Spleen (tissue), 11 donors: ENCODE results near the gene ETV6. TPM values are rescaled to one million over a fixed set of nuclear protein-coding genes. Genes with fewer than 3 reads are reported as not detected.

ENCODE experiments used
- DNase-seq: peaks from one replicate; pipeline ENCODE4 v3.0.0-alpha.2; 2020
- H3K27ac ChIP-seq, 8 donors: fragments of 200-600 bp; sonication (generic) in 7 of 8; 1 replicate in 4 of 8; 2 replicates in 4 of 8; pipeline versions ENCODE4 v1.5.0 to v1.8.0; 2016 to 2021; ENCODE audit warnings: inconsistent platforms in 4 of 8, mild to moderate bottlenecking in 4 of 8, moderate library complexity in 1 of 8
- H3K27me3 ChIP-seq, 7 donors: fragments of 200-600 bp; sonication (generic) in 6 of 7; replicated peaks in 1 of 7; 1 replicate in 4 of 7; 2 replicates in 3 of 7; pipeline versions ENCODE4 v1.5.0 to v1.8.0; 2016 to 2021; ENCODE audit warnings: inconsistent platforms in 3 of 7, mild to moderate bottlenecking in 1 of 7
- H3K36me3 ChIP-seq, 6 donors: fragments of 200-600 bp; sonication (generic) in 5 of 6; 1 replicate in 4 of 6; 2 replicates in 2 of 6; pipeline versions ENCODE4 v1.5.0 to v1.8.0; 2016 to 2021; ENCODE audit warnings: inconsistent platforms in 2 of 6
- H3K4me1 ChIP-seq, 6 donors: fragments of 200-600 bp; sonication (generic) in 5 of 6; 1 replicate in 3 of 6; 2 replicates in 3 of 6; pipeline versions ENCODE4 v1.5.0 to v1.8.0; 2016 to 2021; ENCODE audit warnings: inconsistent platforms in 3 of 6
- H3K4me3 ChIP-seq, 8 donors: fragments of 200-600 bp; sonication (generic) in 7 of 8; 1 replicate in 4 of 8; 2 replicates in 4 of 8; pipeline versions ENCODE4 v1.5.0 to v1.8.0; 2016 to 2021; ENCODE audit warnings: inconsistent platforms in 4 of 8, mild to moderate bottlenecking in 4 of 8, moderate library complexity in 2 of 8
- H3K9me3 ChIP-seq, 8 donors: fragments of 200-600 bp; sonication (generic) in 7 of 8; 1 replicate in 4 of 8; 2 replicates in 4 of 8; pipeline versions ENCODE4 v1.5.0 to v1.8.0; 2016 to 2021; ENCODE audit warnings: inconsistent platforms in 4 of 8
- CTCF ChIP-seq, 11 experiments: fragments of 200-600 bp in 7 of 11; fragments of 450-650 bp in 4 of 11; sonication (generic) in 4 of 11; IDR thresholded peaks in 8 of 11; conservative IDR thresholded peaks in 3 of 11; 1 replicate in 7 of 11; 2 replicates in 4 of 11; pipeline versions ENCODE4 v1.4.0 to v1.8.0; 2016 to 2021; ENCODE audit warnings: antibody characterized with exemption in 11 of 11, inconsistent platforms in 4 of 11, mild to moderate bottlenecking in 1 of 11
- POLR2A ChIP-seq, 3 donors: fragments of 450-650 bp; IDR thresholded peaks; one replicate each; pipeline ENCODE4 v1.5.1; 2017; ENCODE audit warnings: antibody characterized with exemption in 3 of 3, mild to moderate bottlenecking in 1 of 3
- POLR2AphosphoS5 ChIP-seq, 3 donors: sonication (generic); formaldehyde crosslinking; IDR thresholded peaks; one replicate each; pipeline ENCODE4 v1.5.1; 2017; ENCODE audit warnings: antibody characterized with exemption in 3 of 3
- WGBS, 5 donors: extraction: QIAGEN DNeasy Blood & Tissue Kit in 3 of 5; methylation state at CpG; one replicate each; pipeline versions ENCODE4 v1.1.5 to v1.1.7; 2013 to 2018; 5-methylcytosine and 5-hydroxymethylcytosine counted together
- intact Hi-C: fragments of 100-400 bp; cut with DNase I; formaldehyde crosslinking; loops from one replicate; pipeline ENCODE4 v1.15.0; 2023; ENCODE audit warnings: low total_unique reads
- polyA plus RNA-seq, 3 donors: library from polyadenylated mRNA; stranded (reverse); fragments of 200-250 nt; gene quantifications; one replicate each; pipeline ENCODE4 v1.2.1, GENCODE V29; 2013
- total RNA-seq, 7 donors: library from RNA; depleted of rRNA in 3 of 7; stranded (reverse); fragments of >200 nt in 3 of 7; fragmentation: NEBNext Ultra II Directional in 4 of 7; extraction: Animal tissue kit (Norgen Biotek cat#: 25700) in 4 of 7; gene quantifications; one replicate each; pipeline versions ENCODE4 v1.1.0 to v1.2.1, GENCODE V29; 2016 to 2021
- donor health status: healthy with polysubstance abuse.
- donor health status: DM: no; HTN: no; CAD: no; lungs with moderate emphysema.
- donor health status: DM: no; HTN: no; CAD: no.
- donor health status: Bipolar disorder and iron deficiency.
- donor health status: healthy.
- donor health status: DM: no; HTN: no; CAD: no.
- donor health status: DM: yes; HTN: yes; CAD: no.

The ETV6 gene
- total and polyA plus RNA-seq, 10 donors = 7.2 to 116 (median 57.8) TPM

GRCh38 chr12:11747969-11748368, 98.5 kb downstream of the ETV6 start:
- no peak for TF ChIP-seq POLR2A (IDR thresholded peaks at IDR 0.05)
- TF ChIP-seq POLR2AphosphoS5 (IDR thresholded peaks at IDR 0.05) = peak in 1 of 3 donors; percentile 43
- no peak for TF ChIP-seq CTCF (IDR thresholded peaks at IDR 0.05 in 8 of 11, conservative IDR thresholded peaks at IDR 0.05 in 3 of 11)
- H3K4me1 ChIP-seq = peaks cover 29 to 100% (median 93%) of the 10 kb centered on the region in 6 donors
- WGBS, 5 donors = 71 to 84% (median 74%) methylated on average over 3 of the region's 3 CpGs
- H3K27ac ChIP-seq = peak overlapping the region in 5 of 8 donors; percentile 17 to 85 (median 80)
- no peaks in the 10 kb centered on the region for H3K9me3 ChIP-seq
- peaks cover 0 to 8% (median 0%) of the 10 kb centered on the region in 6 donors for H3K36me3 ChIP-seq
- DNase-seq = no peak
- no peak overlapping the region for H3K4me3 ChIP-seq
- H3K27me3 ChIP-seq = no peaks in the 10 kb centered on the region
- intact Hi-C loops = no loop called here

- no peak for DNase-seq
- peak overlapping the region in 4 of 8 donors; percentile 80 to 89 (median 84) for H3K27ac ChIP-seq
- TF ChIP-seq CTCF (IDR thresholded peaks at IDR 0.05 in 8 of 11, conservative IDR thresholded peaks at IDR 0.05 in 3 of 11) (no peak), POLR2AphosphoS5 (IDR thresholded peaks at IDR 0.05) (no peak), POLR2A (IDR thresholded peaks at IDR 0.05) (no peak)
- WGBS, 5 donors = 80 to 90% (median 85%) methylated on average over 6 of the region's 6 CpGs
- no peaks in the 10 kb centered on the region for H3K9me3 ChIP-seq
- H3K4me3 ChIP-seq = no peak overlapping the region
- peaks cover 0 to 18% (median 6%) of the 10 kb centered on the region in 6 donors for H3K36me3 ChIP-seq
- H3K27me3 ChIP-seq = no peaks in the 10 kb centered on the region
- intact Hi-C loops = no loop called here
- peaks cover 29 to 100% (median 90%) of the 10 kb centered on the region in 6 donors for H3K4me1 ChIP-seq
Observed at GRCh38 chr12:11748903-11749302, 99.4 kb downstream of the ETV6 start.

- peak overlapping the region in 2 of 8 donors; percentile 5 to 46 for H3K4me3 ChIP-seq
- peaks cover 0 to 30% (median 12%) of the 10 kb centered on the region in 6 donors for H3K36me3 ChIP-seq
- WGBS, 5 donors = 34 to 50% (median 48%) methylated on average over 11 of the region's 11 CpGs
- H3K4me1 ChIP-seq = peaks cover 29 to 98% (median 81%) of the 10 kb centered on the region in 6 donors
- peak overlapping the region; percentile 50 to 89 (median 78) for H3K27ac ChIP-seq
- intact Hi-C loops = no loop called here
- no peaks in the 10 kb centered on the region for H3K9me3 ChIP-seq
- no peak for DNase-seq
- H3K27me3 ChIP-seq = no peaks in the 10 kb centered on the region
- TF ChIP-seq POLR2AphosphoS5 (IDR thresholded peaks at IDR 0.05) = peak in 2 of 3 donors; percentile 48 to 51
- no peak for TF ChIP-seq CTCF (IDR thresholded peaks at IDR 0.05 in 8 of 11, conservative IDR thresholded peaks at IDR 0.05 in 3 of 11)
- no peak for TF ChIP-seq POLR2A (IDR thresholded peaks at IDR 0.05)
Observed at GRCh38 chr12:11749943-11750690, 100.6 kb downstream of the ETV6 start.

- H3K9me3 ChIP-seq = no peaks in the 10 kb centered on the region
- peaks cover 26 to 98% (median 68%) of the 10 kb centered on the region in 6 donors for H3K4me1 ChIP-seq
- no peak overlapping the region for H3K4me3 ChIP-seq
- no peak for TF ChIP-seq CTCF (IDR thresholded peaks at IDR 0.05 in 8 of 11, conservative IDR thresholded peaks at IDR 0.05 in 3 of 11)
- peak in 2 of 3 donors; percentile 14 to 48 for TF ChIP-seq POLR2AphosphoS5 (IDR thresholded peaks at IDR 0.05)
- intact Hi-C loops = no loop called here
- DNase-seq = no peak
- H3K27me3 ChIP-seq = no peaks in the 10 kb centered on the region
- WGBS, 5 donors = 78 to 83% (median 80%) methylated on average over 21 of the region's 21 CpGs
- H3K36me3 ChIP-seq = peaks cover 0 to 55% (median 16%) of the 10 kb centered on the region in 6 donors
- H3K27ac ChIP-seq = peak overlapping the region in 6 of 8 donors; percentile 39 to 89 (median 65)
Observed at GRCh38 chr12:11752403-11753149, 103.1 kb downstream of the ETV6 start.
